C4-2B (cell line): ENCODE results near the gene BCL2L14.

ENCODE experiments used
- ZFX ChIP-seq: fragments of 450-650 bp; IDR thresholded peaks from 2 replicates; pipeline ENCODE4 v1.6.1; 2017
- TF ChIP-seq, protein P1 (sequence below): fragments of 450-650 bp; conservative IDR thresholded peaks from 2 replicates; pipeline ENCODE4 v1.5.1; 2017; ENCODE audit warnings: mild to moderate bottlenecking

DNA sequence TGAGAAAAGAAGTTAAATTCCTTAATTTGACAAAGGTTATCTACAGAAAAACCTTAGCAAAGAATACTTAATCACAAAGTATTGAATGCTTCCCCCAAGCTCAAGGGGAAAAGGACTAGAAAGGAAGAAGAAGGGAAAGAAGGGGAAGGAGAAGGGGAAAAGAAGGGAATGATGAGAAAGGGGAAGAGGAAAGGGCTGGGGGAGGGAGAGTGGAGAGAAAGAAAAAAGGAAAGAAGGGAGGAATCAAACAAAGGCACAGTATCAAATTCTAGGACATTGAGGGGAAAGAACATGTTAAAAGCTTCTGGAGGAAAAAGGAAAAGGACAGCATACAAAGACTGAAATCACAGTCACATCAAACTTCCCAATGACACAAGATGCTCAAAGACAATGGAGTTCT lies 70.3 kb downstream of the BCL2L14 start:
- TF ChIP-seq, protein P1, sequence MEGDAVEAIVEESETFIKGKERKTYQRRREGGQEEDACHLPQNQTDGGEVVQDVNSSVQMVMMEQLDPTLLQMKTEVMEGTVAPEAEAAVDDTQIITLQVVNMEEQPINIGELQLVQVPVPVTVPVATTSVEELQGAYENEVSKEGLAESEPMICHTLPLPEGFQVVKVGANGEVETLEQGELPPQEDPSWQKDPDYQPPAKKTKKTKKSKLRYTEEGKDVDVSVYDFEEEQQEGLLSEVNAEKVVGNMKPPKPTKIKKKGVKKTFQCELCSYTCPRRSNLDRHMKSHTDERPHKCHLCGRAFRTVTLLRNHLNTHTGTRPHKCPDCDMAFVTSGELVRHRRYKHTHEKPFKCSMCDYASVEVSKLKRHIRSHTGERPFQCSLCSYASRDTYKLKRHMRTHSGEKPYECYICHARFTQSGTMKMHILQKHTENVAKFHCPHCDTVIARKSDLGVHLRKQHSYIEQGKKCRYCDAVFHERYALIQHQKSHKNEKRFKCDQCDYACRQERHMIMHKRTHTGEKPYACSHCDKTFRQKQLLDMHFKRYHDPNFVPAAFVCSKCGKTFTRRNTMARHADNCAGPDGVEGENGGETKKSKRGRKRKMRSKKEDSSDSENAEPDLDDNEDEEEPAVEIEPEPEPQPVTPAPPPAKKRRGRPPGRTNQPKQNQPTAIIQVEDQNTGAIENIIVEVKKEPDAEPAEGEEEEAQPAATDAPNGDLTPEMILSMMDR = no peak
- TF ChIP-seq ZFX = no peak
